ELR (cell line): ENCODE results near the gene OR2A7.
"Not testable (repeated sequence)": the region's sequence is repeated elsewhere in the genome, so short reads cannot be mapped to it uniquely, and the experiment has no call there.

Source experiments
- DNase-seq: peaks from one replicate; pipeline ENCODE4 v3.0.0-alpha.2; 2015; ENCODE audit warnings: low read depth

Gene OR2A7

GRCh38 chr7:144252307-144252706 is 12.3 kb downstream of the OR2A7 start:
- DNase-seq = not testable (repeated sequence)

GRCh38 chr7:144247674-144248330 is 16.8 kb downstream of the OR2A7 start:
- DNase-seq = not testable (repeated sequence)

- not testable (repeated sequence) for DNase-seq
Measured at GRCh38 chr7:144246967-144247366, 17.6 kb downstream of the OR2A7 start.

GRCh38 chr7:144245372-144245771 is 19.2 kb downstream of the OR2A7 start:
- not testable (repeated sequence) for DNase-seq

GRCh38 chr7:144239365-144239764 is 25.2 kb downstream of the OR2A7 start, which contains the start of gene OR2A42:
Gene OR2A42, minus strand, starts transcription at chr7:144239605. Its CDS starts 6,762 bp downstream, at chr7:144232843.
- DNase-seq = not testable (repeated sequence)

- DNase-seq = not testable (repeated sequence)
Measured at GRCh38 chr7:144238530-144239082, 26.0 kb downstream of the OR2A7 start.

GRCh38 chr7:144233039-144233438 is 31.6 kb downstream of the OR2A7 start:
- DNase-seq = not testable (repeated sequence)

GRCh38 chr7:144231027-144231426 is 33.6 kb downstream of the OR2A7 start:
- not testable (repeated sequence) for DNase-seq

- not testable (repeated sequence) for DNase-seq
Measured at GRCh38 chr7:144228810-144229209, 35.8 kb downstream of the OR2A7 start.

- not testable (repeated sequence) for DNase-seq
Measured at GRCh38 chr7:144226866-144227265, 37.7 kb downstream of the OR2A7 start.

GRCh38 chr7:144223675-144224074 is 40.9 kb downstream of the OR2A7 start:
- DNase-seq = not testable (repeated sequence)

GRCh38 chr7:144220531-144220930 is 44.1 kb downstream of the OR2A7 start:
- DNase-seq = not testable (repeated sequence)

GRCh38 chr7:144219149-144219548 is 45.4 kb downstream of the OR2A7 start:
- not testable (repeated sequence) for DNase-seq

- not testable (repeated sequence) for DNase-seq
Measured at GRCh38 chr7:144218581-144218980, 46.0 kb downstream of the OR2A7 start.

- not testable (repeated sequence) for DNase-seq
Measured at GRCh38 chr7:144217200-144217599, 47.4 kb downstream of the OR2A7 start.
